Liver (tissue), 9 donors: ENCODE results near the gene POLDIP3. TPM values are rescaled to one million over a fixed set of nuclear protein-coding genes. Genes with fewer than 3 reads are reported as not detected.

Source experiments
- DNase-seq: peaks from one replicate; pipeline ENCODE4 v3.0.0-alpha.2; 2017; ENCODE audit warnings: low spot score
- H3K27ac ChIP-seq, 2 donors: one replicate each; pipeline ENCODE4 v1.7.0; 2013; ENCODE audit warnings: inconsistent platforms in 2 of 2, low read length in 2 of 2, control low read depth in 1 of 2, low read depth in 1 of 2, mild to moderate bottlenecking in 1 of 2
- H3K27me3 ChIP-seq, 4 donors: one replicate each; pipeline versions ENCODE4 v1.6.1 to v1.7.0; 2013; ENCODE audit warnings: low read length in 3 of 4, inconsistent platforms in 1 of 4, mild to moderate bottlenecking in 1 of 4, moderate library complexity in 1 of 4; ENCODE audit not compliant: control insufficient read depth in 4 of 4, insufficient read depth in 4 of 4
- H3K36me3 ChIP-seq, 4 donors: one replicate each; pipeline versions ENCODE4 v1.6.1 to v1.7.0; 2013; ENCODE audit warnings: low read length in 3 of 4, mild to moderate bottlenecking in 3 of 4, low read depth in 1 of 4, moderate library complexity in 1 of 4; ENCODE audit not compliant: control insufficient read depth in 4 of 4, insufficient read depth in 3 of 4
- H3K4me1 ChIP-seq, 4 donors: one replicate each; pipeline versions ENCODE4 v1.6.1 to v1.7.0; 2013; ENCODE audit warnings: low read length in 3 of 4, mild to moderate bottlenecking in 3 of 4, moderate library complexity in 1 of 4; ENCODE audit not compliant: control insufficient read depth in 4 of 4, insufficient read depth in 4 of 4
- H3K4me3 ChIP-seq, 3 donors: one replicate each; pipeline versions ENCODE4 v1.6.1 to v1.7.0; 2013; ENCODE audit warnings: low read length in 3 of 3, control low read depth in 1 of 3, low read depth in 1 of 3, mild to moderate bottlenecking in 1 of 3
- H3K9ac ChIP-seq, 2 donors: one replicate each; pipeline ENCODE4 v1.7.0; 2013; ENCODE audit warnings: low read length in 2 of 2, mild to moderate bottlenecking in 2 of 2, moderate library complexity in 2 of 2, control low read depth in 1 of 2, low read depth in 1 of 2
- H3K9me3 ChIP-seq, 4 donors: one replicate each; pipeline versions ENCODE4 v1.6.1 to v1.7.0; 2013; ENCODE audit warnings: low read length in 3 of 4; ENCODE audit not compliant: control insufficient read depth in 4 of 4
- ATF3 ChIP-seq: IDR thresholded peaks from 2 replicates; pipeline ENCODE4 v1.6.1; 2016; ENCODE audit warnings: antibody characterized with exemption
- CTCF ChIP-seq: fragments of 150-350 bp; IDR thresholded peaks from 2 replicates; pipeline ENCODE4 v1.5.1; 2017; ENCODE audit warnings: improper control_type of control experiment, low read depth, low read length; ENCODE audit not compliant: missing input control
- EGR1 ChIP-seq, 2 donors: IDR thresholded peaks; 2 replicates each; pipeline ENCODE4 v1.6.1; 2016 to 2018; ENCODE audit warnings: antibody characterized with exemption in 2 of 2, low read depth in 2 of 2
- FOXA2 ChIP-seq: IDR thresholded peaks from 2 replicates; pipeline ENCODE4 v1.6.1; 2016; ENCODE audit warnings: antibody characterized with exemption
- GABPA ChIP-seq, 2 donors: IDR thresholded peaks in 1 of 2; conservative IDR thresholded peaks in 1 of 2; 2 replicates each; pipeline ENCODE4 v1.6.1; 2016; ENCODE audit warnings: antibody characterized with exemption in 2 of 2, mild to moderate bottlenecking in 1 of 2, moderate library complexity in 1 of 2
- HNF4A ChIP-seq, 2 donors: conservative IDR thresholded peaks; 2 replicates each; pipeline ENCODE4 v1.6.1; 2016; ENCODE audit warnings: antibody characterized with exemption in 2 of 2, mild to moderate bottlenecking in 2 of 2
- HNF4G ChIP-seq: IDR thresholded peaks from 2 replicates; pipeline ENCODE4 v1.6.1; 2016; ENCODE audit warnings: antibody characterized with exemption
- JUND ChIP-seq, 2 donors: IDR thresholded peaks; 2 replicates each; pipeline ENCODE4 v1.6.1; 2016; ENCODE audit warnings: antibody characterized with exemption in 2 of 2
- MAX ChIP-seq: IDR thresholded peaks from 2 replicates; pipeline ENCODE4 v1.6.1; 2016; ENCODE audit warnings: antibody characterized with exemption
- NR2F2 ChIP-seq: IDR thresholded peaks from 2 replicates; pipeline ENCODE4 v1.6.1; 2016; ENCODE audit warnings: antibody characterized with exemption
- RAD21 ChIP-seq, 2 donors: IDR thresholded peaks; 2 replicates each; pipeline ENCODE4 v1.6.1; 2016; ENCODE audit warnings: antibody characterized with exemption in 2 of 2, mild to moderate bottlenecking in 2 of 2
- RXRA ChIP-seq, 2 donors: IDR thresholded peaks; 2 replicates each; pipeline ENCODE4 v1.6.1; 2017 to 2018; ENCODE audit warnings: antibody characterized with exemption in 2 of 2, mild to moderate bottlenecking in 1 of 2
- SP1 ChIP-seq: IDR thresholded peaks from 2 replicates; pipeline ENCODE4 v1.6.1; 2018; ENCODE audit warnings: antibody characterized with exemption, mild to moderate bottlenecking
- TAF1 ChIP-seq: conservative IDR thresholded peaks from 2 replicates; pipeline ENCODE4 v1.6.1; 2016; ENCODE audit warnings: antibody characterized with exemption, mild to moderate bottlenecking
- ZBTB33 ChIP-seq: IDR thresholded peaks from 2 replicates; pipeline ENCODE4 v1.6.1; 2016; ENCODE audit warnings: antibody characterized with exemption
- WGBS: extraction: QIAGEN DNeasy Blood & Tissue Kit; methylation state at CpG from one replicate; pipeline ENCODE4 v1.1.7; 2013; 5-methylcytosine and 5-hydroxymethylcytosine counted together
- polyA plus RNA-seq, 2 donors: library from polyadenylated mRNA; stranded (reverse) in 1 of 2; unstranded in 1 of 2; fragments of 200-250 nt in 1 of 2; fragments of >200 nt in 1 of 2; fragmentation: Nextera tagmentation in 1 of 2; extraction: Ambion mirVana in 1 of 2; gene quantifications; one replicate each; pipeline versions ENCODE4 v1.2.1 to v1.2.3, GENCODE V29; 2013 to 2015
- total RNA-seq, 2 donors: library from RNA; depleted of rRNA; stranded (reverse); fragments of >200 nt; gene quantifications; one replicate each; pipeline ENCODE4 v1.2.3, GENCODE V29; 2014
- donor health status: healthy.
- donor health status: healthy.
- donor health status: healthy.
- donor health status: healthy.
- donor health status: healthy.

Gene POLDIP3
- total and polyA plus RNA-seq, 4 donors: 14.6 to 22.5 (median 18.0) TPM

- Histone ChIP-seq H3K36me3 (no peaks in the 10 kb centered on the region), H3K4me1 (peaks cover 4 to 16% (median 12%) of the 10 kb centered on the region in 4 donors), H3K9me3 (no peaks in the 10 kb centered on the region), H3K27ac (no peak overlapping the region), H3K4me3 (no peak overlapping the region), H3K9ac (no peak overlapping the region), H3K27me3 (no peaks in the 10 kb centered on the region)
- TF ChIP-seq HNF4G: no peak
- TF ChIP-seq RXRA (IDR thresholded peaks at IDR 0.05): no peak
- TF ChIP-seq ZBTB33: no peak
- TF ChIP-seq JUND (IDR thresholded peaks at IDR 0.05): no peak
- no peak for DNase-seq
- 95% methylated on average over 8 of the region's 8 CpGs for WGBS
These were observed 41.9 kb upstream of the POLDIP3 start for GRCh38 chr22:42656578-42656977.

- no peaks in the 10 kb centered on the region for H3K36me3 ChIP-seq
- 74% methylated on average over 9 of the region's 9 CpGs for WGBS
- no peak for DNase-seq
- H3K4me3 ChIP-seq: no peak overlapping the region
- no peak overlapping the region for H3K9ac ChIP-seq
- no peak overlapping the region for H3K27ac ChIP-seq
- peaks cover 4 to 16% (median 12%) of the 10 kb centered on the region in 4 donors for H3K4me1 ChIP-seq
- H3K9me3 ChIP-seq: no peaks in the 10 kb centered on the region
- no peaks in the 10 kb centered on the region for H3K27me3 ChIP-seq
- TF ChIP-seq ATF3 (no peak), GABPA (IDR thresholded peaks at IDR 0.05 in 1 of 2, conservative IDR thresholded peaks at IDR 0.05 in 1 of 2) (no peak), CTCF (no peak), MAX (no peak), RAD21 (IDR thresholded peaks at IDR 0.05) (no peak), SP1 (no peak), EGR1 (IDR thresholded peaks at IDR 0.05; ENCODE audit: low read depth in 2 of 2) (no peak), RXRA (IDR thresholded peaks at IDR 0.05) (no peak), FOXA2 (no peak), ZBTB33 (no peak), HNF4G (no peak), NR2F2 (no peak), TAF1 (no peak), JUND (IDR thresholded peaks at IDR 0.05) (no peak), HNF4A (conservative IDR thresholded peaks at IDR 0.05) (no peak)
These were observed 41.0 kb upstream of the POLDIP3 start for GRCh38 chr22:42655693-42656092.
